Stimulated activated naive B cell treated with anti-CD40 and anti-IgM and Interleukin-4, amounts not matched to agents 10 μg/mL and 1 μg/mL and 100 μg/mL, for 72 hours (primary cell): ENCODE measurements around the gene EXOC2.
"Not testable (repeated sequence)": the region's sequence is repeated elsewhere in the genome, so short reads cannot be mapped to it uniquely, and the experiment has no call there.

ENCODE experiments used
- ATAC-seq, 2 donors: fragments of 150-1000 bp; cut with Tn5 transposase; replicated peaks; 2 replicates each; pipeline ENCODE4 v1.10.0; 2021; ENCODE audit warnings: moderate library complexity in 1 of 2
- DNase-seq: peaks from one replicate; pipeline ENCODE4 v3.0.0; 2021
- H3K27ac Mint-ChIP-seq: one replicate; pipeline ENCODE4 v1.8.0; 2022; ENCODE audit warnings: mild to moderate bottlenecking, mixed read lengths
- H3K27me3 Mint-ChIP-seq, 2 donors: one replicate each; pipeline ENCODE4 v1.8.0; 2022; ENCODE audit warnings: mixed read lengths in 2 of 2
- H3K36me3 Mint-ChIP-seq, 2 donors: one replicate each; pipeline ENCODE4 v1.8.0; 2022; ENCODE audit warnings: mixed read lengths in 2 of 2, mild to moderate bottlenecking in 1 of 2
- H3K4me1 Mint-ChIP-seq, 2 donors: one replicate each; pipeline ENCODE4 v1.8.0; 2022; ENCODE audit warnings: mixed read lengths in 2 of 2, mild to moderate bottlenecking in 1 of 2
- H3K4me3 Mint-ChIP-seq, 2 donors: one replicate each; pipeline ENCODE4 v1.8.0; 2022; ENCODE audit warnings: mild to moderate bottlenecking in 2 of 2, mixed read lengths in 2 of 2, moderate library complexity in 1 of 2
- H3K9me3 Mint-ChIP-seq, 2 donors: one replicate each; pipeline ENCODE4 v1.8.0; 2022; ENCODE audit warnings: mixed read lengths in 2 of 2, mild to moderate bottlenecking in 1 of 2

Gene EXOC2

DNA sequence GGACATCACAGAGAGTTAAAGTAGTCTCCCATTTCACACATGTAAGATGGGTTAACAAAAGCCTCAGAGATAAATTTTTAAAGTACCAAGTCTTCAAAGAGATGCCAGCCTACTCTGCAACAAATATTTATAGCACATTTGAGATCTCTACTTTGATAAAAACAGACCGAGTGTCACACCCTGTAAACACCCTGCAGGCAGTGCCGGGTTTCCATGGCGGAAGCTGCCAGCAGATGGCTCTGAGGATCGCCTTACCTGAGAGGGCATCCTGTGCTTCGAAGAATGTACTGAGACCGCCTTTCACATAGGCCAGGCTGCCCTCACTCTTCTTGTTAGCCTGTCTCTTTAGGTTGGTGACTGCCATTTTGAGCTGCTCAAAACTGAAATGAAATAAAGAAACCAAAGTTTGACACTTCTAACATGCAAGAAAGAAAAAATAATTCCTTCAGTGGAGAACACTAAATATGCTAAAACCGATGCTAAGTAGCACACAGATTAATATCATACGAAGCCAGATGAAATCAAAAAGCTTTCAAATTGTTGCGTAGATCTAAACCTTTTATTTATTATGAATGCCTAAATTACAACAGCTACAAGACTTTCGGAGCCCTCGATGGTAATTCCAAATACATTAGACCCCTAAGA, 75.4 kb downstream of the EXOC2 start:
- DNase-seq (no peak), ATAC-seq (no peak)
- Mint-ChIP-seq H3K36me3 (peaks cover 29 to 47% of the 10 kb centered on the region in 2 donors), H3K4me3 (no peak overlapping the region), H3K27me3 (no peaks in the 10 kb centered on the region), H3K27ac (no peak overlapping the region), H3K4me1 (no peaks in the 10 kb centered on the region), H3K9me3 (no peaks in the 10 kb centered on the region)

DNA sequence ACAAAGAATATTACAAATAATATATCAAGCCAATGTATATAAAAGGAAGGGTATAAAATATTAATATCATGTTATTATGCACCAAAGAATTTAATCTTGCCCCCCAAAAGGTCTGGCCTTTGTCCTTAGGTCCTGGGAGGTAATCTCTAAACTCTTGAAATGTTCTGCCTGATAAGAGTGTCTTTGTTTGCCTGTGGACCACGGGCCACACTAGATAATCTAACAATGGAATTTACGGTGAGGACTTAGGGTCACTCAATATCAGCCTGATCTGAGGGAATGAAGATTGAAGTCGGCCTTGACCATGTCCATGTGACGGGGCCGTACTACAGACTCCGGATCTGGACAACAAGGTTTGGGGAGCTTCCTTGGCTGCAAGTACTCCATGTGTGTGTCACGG, 79.0 kb downstream of the EXOC2 start:
- no peaks in the 10 kb centered on the region for H3K9me3 Mint-ChIP-seq
- no peak overlapping the region for H3K27ac Mint-ChIP-seq
- no peak overlapping the region for H3K4me3 Mint-ChIP-seq
- H3K4me1 Mint-ChIP-seq, result peaks cover 3 to 12% of the 10 kb centered on the region in 2 donors
- H3K27me3 Mint-ChIP-seq, result no peaks in the 10 kb centered on the region
- H3K36me3 Mint-ChIP-seq, result peaks cover 25 to 44% of the 10 kb centered on the region in 2 donors
- DNase-seq (no peak), ATAC-seq (no peak)

DNA sequence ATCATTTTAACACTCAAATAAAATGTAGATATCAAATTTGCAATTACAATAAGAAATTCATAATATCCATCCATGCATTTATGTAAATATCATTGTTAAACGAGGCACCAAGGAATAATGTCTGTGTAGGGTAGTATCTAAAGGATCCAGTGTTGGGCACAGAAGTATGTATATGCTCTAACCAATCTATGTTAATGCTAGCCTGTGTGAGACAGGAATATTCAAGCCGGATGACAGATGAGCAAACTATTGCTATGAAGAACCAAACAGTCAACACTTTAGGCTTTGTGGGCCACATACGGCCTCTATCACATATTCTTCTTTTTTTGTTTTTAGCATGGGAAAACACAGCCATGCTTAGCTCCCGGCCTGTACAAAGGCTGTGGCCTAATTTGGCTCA, 81.0 kb downstream of the EXOC2 start:
- no peaks in the 10 kb centered on the region for H3K27me3 Mint-ChIP-seq
- H3K36me3 Mint-ChIP-seq, result peaks cover 25 to 48% of the 10 kb centered on the region in 2 donors
- DNase-seq, result no peak
- no peak overlapping the region for H3K27ac Mint-ChIP-seq
- ATAC-seq, result no peak
- no peak overlapping the region for H3K4me3 Mint-ChIP-seq
- no peaks in the 10 kb centered on the region for H3K9me3 Mint-ChIP-seq
- peaks cover 3 to 12% of the 10 kb centered on the region in 2 donors for H3K4me1 Mint-ChIP-seq

GRCh38 chr6:610882-611281, 82.1 kb downstream of the EXOC2 start:
- Mint-ChIP-seq H3K9me3 (peaks cover 3 to 4% of the 10 kb centered on the region in 2 donors), H3K4me3 (no peak overlapping the region), H3K36me3 (peaks cover 30 to 55% of the 10 kb centered on the region in 2 donors), H3K27ac (no peak overlapping the region), H3K4me1 (peaks cover 3 to 12% of the 10 kb centered on the region in 2 donors), H3K27me3 (no peaks in the 10 kb centered on the region)
- DNase-seq (no peak), ATAC-seq (no peak)

- Mint-ChIP-seq H3K27ac (no peak overlapping the region), H3K4me3 (no peak overlapping the region), H3K27me3 (no peaks in the 10 kb centered on the region), H3K4me1 (peaks cover 3 to 18% of the 10 kb centered on the region in 2 donors), H3K9me3 (peaks cover 4% of the 10 kb centered on the region in 2 donors), H3K36me3 (peaks cover 28 to 53% of the 10 kb centered on the region in 2 donors)
- DNase-seq (no peak), ATAC-seq (no peak)
Measured at GRCh38 chr6:609905-610304, 83.0 kb downstream of the EXOC2 start.

GRCh38 chr6:606829-607379, 86.0 kb downstream of the EXOC2 start:
- ATAC-seq, result no peak
- no peak overlapping the region for H3K27ac Mint-ChIP-seq
- no peaks in the 10 kb centered on the region for H3K27me3 Mint-ChIP-seq
- H3K4me3 Mint-ChIP-seq, result no peak overlapping the region
- peaks cover 10 to 24% of the 10 kb centered on the region in 2 donors for H3K4me1 Mint-ChIP-seq
- H3K36me3 Mint-ChIP-seq, result peaks cover 31 to 57% of the 10 kb centered on the region in 2 donors
- H3K9me3 Mint-ChIP-seq, result peaks cover 4% of the 10 kb centered on the region in 2 donors
- no peak for DNase-seq

- not testable (repeated sequence) for H3K27me3 Mint-ChIP-seq, H3K4me3 Mint-ChIP-seq, H3K27ac Mint-ChIP-seq, DNase-seq, ATAC-seq, H3K9me3 Mint-ChIP-seq
- Mint-ChIP-seq H3K4me1 (peaks cover 7 to 16% of the 10 kb centered on the region in 2 donors), H3K36me3 (peaks cover 31 to 57% of the 10 kb centered on the region in 2 donors)
Measured at GRCh38 chr6:605895-606294, 87.0 kb downstream of the EXOC2 start.

- Mint-ChIP-seq H3K27ac (no peak overlapping the region), H3K9me3 (peaks cover 4% of the 10 kb centered on the region in 2 donors), H3K4me3 (no peak overlapping the region), H3K27me3 (no peaks in the 10 kb centered on the region), H3K4me1 (peaks cover 7 to 12% of the 10 kb centered on the region in 2 donors), H3K36me3 (peaks cover 31 to 54% of the 10 kb centered on the region in 2 donors)
- DNase-seq (no peak), ATAC-seq (peak; percentile 68 to 91)
Measured at GRCh38 chr6:604579-604978, 88.4 kb downstream of the EXOC2 start.

DNA sequence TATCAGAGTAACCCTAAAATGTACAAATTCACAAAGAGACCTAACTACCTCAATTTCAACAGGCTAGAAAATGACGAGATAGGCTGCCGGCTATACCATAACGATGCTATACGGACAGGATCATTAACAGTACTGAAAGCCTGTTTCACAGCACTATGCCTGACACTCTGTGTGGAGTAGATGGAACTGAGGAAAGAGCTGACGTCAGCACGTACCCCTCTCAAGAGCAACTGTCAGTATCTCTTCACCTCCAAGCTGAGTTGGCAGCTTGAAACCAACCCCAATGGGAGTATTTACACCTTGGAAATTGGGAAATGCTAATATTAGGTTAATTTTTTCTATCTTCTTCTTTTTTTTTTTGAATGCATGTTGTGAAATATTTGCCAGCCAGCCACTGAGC, 89.7 kb downstream of the EXOC2 start:
- peaks cover 7 to 12% of the 10 kb centered on the region in 2 donors for H3K4me1 Mint-ChIP-seq
- no peaks in the 10 kb centered on the region for H3K27me3 Mint-ChIP-seq
- peaks cover 4% of the 10 kb centered on the region in 2 donors for H3K9me3 Mint-ChIP-seq
- no peak overlapping the region for H3K4me3 Mint-ChIP-seq
- no peak overlapping the region for H3K27ac Mint-ChIP-seq
- DNase-seq (no peak), ATAC-seq (no peak)
- peaks cover 31 to 48% of the 10 kb centered on the region in 2 donors for H3K36me3 Mint-ChIP-seq

- Mint-ChIP-seq H3K9me3 (no peaks in the 10 kb centered on the region), H3K27me3 (no peaks in the 10 kb centered on the region), H3K4me3 (no peak overlapping the region), H3K36me3 (peaks cover 17 to 31% of the 10 kb centered on the region in 2 donors), H3K4me1 (peaks cover 5 to 7% of the 10 kb centered on the region in 2 donors), H3K27ac (no peak overlapping the region)
- no peak for DNase-seq
- ATAC-seq, result no peak
Measured at GRCh38 chr6:599576-600448, 93.1 kb downstream of the EXOC2 start.

- H3K36me3 Mint-ChIP-seq, result peaks cover 32 to 39% of the 10 kb centered on the region in 2 donors
- H3K9me3 Mint-ChIP-seq, result no peaks in the 10 kb centered on the region
- no peak overlapping the region for H3K27ac Mint-ChIP-seq
- H3K4me1 Mint-ChIP-seq, result no peaks in the 10 kb centered on the region
- no peaks in the 10 kb centered on the region for H3K27me3 Mint-ChIP-seq
- H3K4me3 Mint-ChIP-seq, result no peak overlapping the region
- DNase-seq (no peak), ATAC-seq (no peak)
Measured at GRCh38 chr6:593907-594212, 99.1 kb downstream of the EXOC2 start.

- ATAC-seq (peak; percentile 65 to 74), DNase-seq (peak; percentile 23)
- no peak overlapping the region for H3K4me3 Mint-ChIP-seq
- H3K36me3 Mint-ChIP-seq, result peaks cover 32 to 39% of the 10 kb centered on the region in 2 donors
- H3K9me3 Mint-ChIP-seq, result no peaks in the 10 kb centered on the region
- no peak overlapping the region for H3K27ac Mint-ChIP-seq
- H3K27me3 Mint-ChIP-seq, result no peaks in the 10 kb centered on the region
- H3K4me1 Mint-ChIP-seq, result no peaks in the 10 kb centered on the region
Measured at GRCh38 chr6:593139-593906, 99.6 kb downstream of the EXOC2 start.

- Mint-ChIP-seq H3K36me3 (peaks cover 28 to 37% of the 10 kb centered on the region in 2 donors), H3K27me3 (no peaks in the 10 kb centered on the region), H3K9me3 (no peaks in the 10 kb centered on the region), H3K4me3 (no peak overlapping the region), H3K4me1 (no peaks in the 10 kb centered on the region), H3K27ac (no peak overlapping the region)
- no peak for ATAC-seq
- no peak for DNase-seq
Measured at GRCh38 chr6:589090-589489, 103.8 kb downstream of the EXOC2 start.

- Mint-ChIP-seq H3K4me3 (no peak overlapping the region), H3K27me3 (no peaks in the 10 kb centered on the region), H3K9me3 (no peaks in the 10 kb centered on the region), H3K27ac (no peak overlapping the region), H3K36me3 (peaks cover 25 to 33% of the 10 kb centered on the region in 2 donors), H3K4me1 (no peaks in the 10 kb centered on the region)
- ATAC-seq, result no peak
- no peak for DNase-seq
Measured at GRCh38 chr6:586553-586952, 106.4 kb downstream of the EXOC2 start.
